ENCODE results near the gene HEXIM2.

- no peak for TF ChIP-seq CTCF (conservative IDR thresholded peaks at IDR 0.05; ENCODE audit: low read depth, low read length)
- TF ChIP-seq EZH2phosphoT487 (IDR thresholded peaks at IDR 0.05; ENCODE audit: borderline replicate concordance, low read length) = no peak
- no peak for TF ChIP-seq EZH2 (IDR thresholded peaks at IDR 0.05; ENCODE audit: low read length, unreplicated experiment)
Measured at GRCh38 chr17:45164734-45165269, 3.1 kb downstream of the HEXIM2 start.

All from PC-3 (cell line).